Measurements from ENCODE around the gene CXCR2.
"Not testable (repeated sequence)": the region's sequence is repeated elsewhere in the genome, so short reads cannot be mapped to it uniquely, and the experiment has no call there.

CXCR2 gene

GRCh38 chr2:218125626-218126080 lies at the start of gene CXCR2:
Gene CXCR2 (plus strand): TSS chr2:218126028. CDS start chr2:218134802, 8,774 bp downstream.
- DNase-seq: no peak

DNA sequence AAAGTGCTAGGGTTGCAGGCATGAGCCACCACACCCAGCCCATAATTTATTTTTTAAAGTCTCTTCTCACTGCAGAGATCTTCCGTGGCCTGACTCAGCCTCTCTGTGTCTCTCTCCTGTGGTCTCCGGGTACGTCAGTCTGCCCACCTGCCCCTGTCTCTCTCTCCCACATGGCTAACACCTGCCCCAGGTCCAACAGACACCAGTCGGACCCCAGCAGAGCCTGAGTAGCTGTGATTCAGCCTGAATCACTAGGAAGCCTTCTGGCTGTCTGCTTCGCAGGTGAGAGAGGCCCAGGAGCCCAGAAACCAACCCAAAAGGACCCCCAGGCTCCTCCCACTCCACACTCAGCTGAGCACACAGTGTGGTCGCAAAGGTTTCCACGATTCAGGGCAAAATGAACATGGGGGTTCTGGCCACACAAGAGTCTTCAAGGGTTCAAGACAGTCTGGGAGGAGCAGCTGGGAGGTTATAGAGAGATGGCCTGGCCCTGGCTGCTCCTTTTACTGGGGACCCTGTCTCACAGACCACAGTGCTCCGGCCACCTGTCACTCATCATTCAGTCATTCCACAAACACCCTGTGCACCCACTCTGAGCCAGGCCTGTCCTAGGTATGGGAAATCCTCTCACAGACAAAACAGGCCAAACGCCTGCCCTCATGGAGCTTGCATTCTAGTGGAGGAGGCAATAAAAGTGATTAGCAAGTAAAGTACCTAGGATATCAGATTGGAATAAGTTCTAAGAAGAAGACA lies 48.2 kb upstream of the CXCR2 start:
- DNase-seq: no peak

DNA sequence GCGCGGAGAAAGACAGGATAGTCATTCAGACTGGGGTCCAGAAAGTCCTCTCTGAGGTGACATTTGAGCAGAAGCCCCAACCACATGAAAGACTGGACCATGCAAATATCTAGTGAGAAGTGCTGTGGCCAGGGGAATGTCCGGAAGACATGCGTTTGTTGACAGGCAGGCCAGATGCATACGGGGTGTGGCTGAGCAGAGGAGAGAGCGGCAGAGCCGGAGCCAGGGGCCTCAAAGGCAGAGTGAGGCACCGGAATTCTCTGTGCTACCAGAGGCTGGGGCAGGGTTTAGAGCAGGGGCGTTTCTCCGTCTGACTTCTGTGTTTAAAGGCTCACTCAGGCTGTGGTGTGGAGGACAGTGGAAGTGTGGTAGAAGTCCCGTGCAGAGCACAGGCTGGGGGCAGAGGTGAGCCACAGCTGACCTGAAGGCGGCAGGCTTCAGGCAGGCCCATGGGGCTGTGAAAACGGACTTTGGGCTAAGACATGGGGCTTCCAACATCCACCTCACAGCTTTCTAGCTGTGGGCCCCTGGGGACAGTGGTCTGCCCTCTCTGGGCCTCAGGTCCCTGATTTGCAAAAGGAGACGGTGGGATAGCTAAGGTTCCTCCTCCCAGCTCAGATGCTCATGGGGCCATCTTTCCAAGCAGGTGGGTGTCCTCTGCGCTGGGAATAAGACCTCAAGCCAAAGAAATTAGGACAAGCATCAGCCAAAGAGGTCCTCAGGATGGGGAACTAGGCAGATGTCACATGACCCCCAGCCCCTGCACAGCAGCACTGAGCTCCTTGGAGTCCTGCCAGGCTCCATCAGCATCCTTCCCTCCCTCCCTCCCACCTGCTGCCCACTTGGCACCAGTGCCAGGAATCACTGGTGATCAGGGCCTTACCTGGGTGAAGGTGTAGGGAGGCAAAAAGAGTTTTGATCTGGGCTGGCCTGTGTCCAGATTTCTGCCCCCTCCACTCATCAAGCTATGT lies 45.6 kb upstream of the CXCR2 start:
- DNase-seq: no peak

- DNase-seq: no peak
Observed at GRCh38 chr2:218081063-218081462, 44.8 kb upstream of the CXCR2 start.

GRCh38 chr2:218081695-218082094 lies 44.1 kb upstream of the CXCR2 start:
- no peak for DNase-seq

- DNase-seq: no peak
Observed at GRCh38 chr2:218082586-218083351, 43.1 kb upstream of the CXCR2 start.

GRCh38 chr2:218083352-218083676 lies 42.5 kb upstream of the CXCR2 start:
- no peak for DNase-seq

- DNase-seq: no peak
Observed at GRCh38 chr2:218086478-218086877, 39.4 kb upstream of the CXCR2 start.

- DNase-seq: no peak
Observed at GRCh38 chr2:218089259-218089658, 36.6 kb upstream of the CXCR2 start.

- no peak for DNase-seq
Observed at GRCh38 chr2:218091746-218092145, 34.1 kb upstream of the CXCR2 start.

DNA sequence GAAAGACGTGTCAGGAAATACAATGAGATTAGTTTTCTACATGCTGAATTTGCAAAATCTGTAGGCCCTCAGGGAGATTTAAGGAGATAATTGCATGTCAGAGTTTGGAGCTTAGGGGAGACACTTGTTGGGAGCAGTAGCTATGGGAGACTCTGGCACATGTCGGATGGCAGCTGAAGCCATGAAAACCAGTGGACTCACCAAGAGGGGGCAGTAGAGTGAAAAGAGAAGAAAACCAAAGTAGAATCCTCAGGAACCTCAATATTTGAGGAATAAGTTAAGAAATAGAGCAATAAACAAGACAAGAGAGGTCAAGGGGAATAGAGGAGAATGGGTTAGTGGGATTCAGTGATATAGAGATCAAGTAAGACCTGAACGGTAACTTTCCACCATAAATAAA lies 31.9 kb upstream of the CXCR2 start:
- no peak for DNase-seq

DNA sequence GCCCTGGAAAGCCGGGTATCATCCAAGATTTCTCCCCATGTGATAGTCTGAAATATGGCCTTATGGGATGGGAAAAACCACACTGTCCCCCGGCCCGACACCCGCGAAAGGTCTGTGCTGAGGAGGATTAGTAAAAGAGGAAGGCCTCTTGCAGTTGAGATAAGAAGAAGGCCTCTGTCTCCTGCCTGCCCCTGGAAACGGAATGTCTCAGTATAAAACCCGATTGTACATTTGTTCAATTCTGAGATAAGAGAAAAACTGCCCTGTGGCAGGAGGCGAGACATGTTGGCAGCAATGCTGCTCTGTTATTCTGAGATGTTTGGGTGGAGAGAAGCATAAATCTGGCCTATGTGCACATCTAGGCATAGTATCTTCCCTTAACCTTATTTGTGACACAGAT lies 30.0 kb upstream of the CXCR2 start:
- no peak for DNase-seq

- no peak for DNase-seq
Observed at GRCh38 chr2:218097975-218098374, 27.9 kb upstream of the CXCR2 start.

GRCh38 chr2:218108834-218109233 lies 17.0 kb upstream of the CXCR2 start:
- DNase-seq: not testable (repeated sequence)

DNA sequence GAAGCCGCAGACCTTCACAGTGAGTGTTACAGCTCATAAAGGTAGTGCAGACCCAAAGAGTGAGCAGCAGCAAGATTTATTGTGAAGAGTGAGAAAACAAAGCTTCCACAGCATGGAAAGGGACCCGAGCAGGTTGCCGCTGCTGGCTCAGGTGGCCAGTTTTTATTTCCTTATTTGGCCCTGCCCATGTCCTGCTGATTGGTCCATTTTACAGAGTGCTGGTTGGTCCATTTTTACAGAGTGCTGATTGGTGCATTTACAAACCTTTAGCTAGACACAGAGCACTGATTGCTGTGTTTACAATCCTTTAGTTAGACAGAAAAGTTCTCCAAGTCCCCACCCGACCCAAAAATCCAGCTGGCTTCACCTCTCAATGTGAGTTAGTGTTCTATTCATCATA lies 4.0 kb upstream of the CXCR2 start:
- DNase-seq: not testable (repeated sequence)

DNA sequence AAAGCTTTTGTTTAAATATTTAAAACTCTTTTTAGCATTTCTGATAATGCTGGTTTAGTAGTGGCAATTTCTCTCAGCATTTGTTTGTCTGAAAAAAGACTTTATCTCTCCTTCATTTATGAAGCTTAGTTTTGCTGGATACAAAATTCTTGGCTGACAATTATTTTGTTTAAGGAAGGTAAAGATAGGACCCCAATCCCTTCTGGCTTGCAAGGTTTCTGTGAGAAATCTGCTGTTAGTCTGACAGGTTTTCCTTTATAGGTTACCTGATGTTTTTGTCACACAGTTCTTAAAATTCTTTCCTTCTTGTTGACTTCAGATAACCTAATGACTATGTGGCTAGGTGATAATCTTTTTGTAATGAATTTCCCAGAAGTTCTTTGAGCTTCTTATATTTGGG lies 3.5 kb upstream of the CXCR2 start:
- DNase-seq: not testable (repeated sequence)

- DNase-seq: no peak
Observed at GRCh38 chr2:218123986-218124385, 1.8 kb upstream of the CXCR2 start.

DNA sequence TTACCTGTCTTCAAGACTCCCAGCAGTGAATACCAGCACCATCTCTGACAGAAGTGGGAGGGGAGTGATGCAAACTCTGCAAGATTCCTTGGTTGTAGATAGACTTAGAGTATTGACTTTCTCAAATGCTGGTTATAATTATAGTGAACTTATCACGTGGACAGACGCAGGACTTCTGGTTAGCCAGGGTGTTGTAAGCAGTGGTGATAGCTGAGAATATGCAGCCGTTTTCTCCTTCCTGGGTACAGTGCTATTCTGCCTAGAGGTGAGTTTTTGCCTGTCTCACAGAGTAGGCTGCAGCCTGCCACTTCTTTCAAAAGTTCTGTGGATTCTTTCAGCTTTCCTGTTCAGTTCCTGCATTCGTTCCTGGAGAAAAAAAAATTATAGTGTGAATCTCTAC lies 733 bp upstream of the CXCR2 start:
- DNase-seq: no peak

GRCh38 chr2:218127929-218128455 lies 2.2 kb downstream of the CXCR2 start:
- no peak for DNase-seq

GRCh38 chr2:218128781-218129457 lies 3.1 kb downstream of the CXCR2 start:
- DNase-seq: no peak

DNA sequence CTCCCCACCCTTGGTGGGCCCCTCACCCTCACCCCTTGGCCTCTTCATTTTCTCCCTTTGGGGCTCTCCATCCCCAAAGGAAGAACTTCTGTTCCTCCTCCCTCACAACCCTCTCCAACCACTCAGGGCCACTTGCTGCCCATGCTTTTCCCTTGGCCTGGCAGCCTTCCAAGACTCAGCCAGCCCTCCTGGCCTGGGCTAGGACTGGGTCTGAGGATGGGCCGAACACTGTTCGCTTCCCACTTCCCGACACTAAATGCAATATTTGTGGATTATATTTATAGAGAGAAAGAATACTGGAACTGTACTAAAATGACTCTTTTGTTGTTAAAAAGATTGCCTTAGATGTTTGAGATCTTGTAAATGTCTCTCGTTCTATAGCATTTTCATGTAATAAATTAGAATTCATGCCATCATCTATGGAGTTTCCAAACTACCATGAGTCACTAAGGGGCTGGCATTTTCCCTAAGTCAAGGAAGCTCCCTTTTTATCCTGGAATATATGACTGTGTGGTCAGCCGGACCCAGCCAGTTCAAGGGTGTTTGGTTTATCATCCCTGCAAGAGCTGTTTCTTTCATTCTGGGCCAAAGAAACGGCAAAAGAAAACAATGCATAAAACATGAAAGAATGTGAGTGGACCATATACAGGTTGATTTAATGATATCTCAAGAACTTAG lies 3.8 kb downstream of the CXCR2 start:
- no peak for DNase-seq

DNA sequence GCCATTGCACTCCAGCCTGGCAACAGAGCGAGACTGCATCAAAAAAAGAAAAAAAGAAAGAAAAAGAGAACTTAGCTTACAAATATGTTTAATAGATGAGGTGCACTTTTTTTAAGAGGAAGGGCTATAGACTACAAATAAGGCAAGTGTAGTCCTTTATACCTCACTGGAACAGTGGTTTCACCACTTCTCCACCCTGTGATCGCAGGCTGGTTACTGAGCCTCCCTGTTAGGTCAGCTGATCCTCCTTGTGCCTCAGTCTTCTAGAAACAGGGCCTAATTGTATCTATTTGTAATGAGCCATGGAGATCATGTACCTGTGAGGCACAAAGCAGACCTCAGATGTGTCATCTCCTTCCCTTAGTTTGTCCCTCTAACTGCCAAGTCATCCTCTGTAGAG lies 4.5 kb downstream of the CXCR2 start:
- no peak for DNase-seq

All from right hindlimb (tissue), 1 donor.